Neural cell (in vitro differentiated cells): ENCODE data around the gene HOXB6. TPM values are rescaled to one million over a fixed set of nuclear protein-coding genes. Genes with fewer than 3 reads are reported as not detected.

Experiments
- H2AFZ ChIP-seq: fragments of 200-600, 300-800 bp; sonication (generic), shearing (Covaris generic); 2 replicates; pipeline ENCODE4 v1.6.0; 2014; ENCODE audit warnings: low read depth, mild to moderate bottlenecking, antibody characterized with exemption, low read length, moderate library complexity
- H3F3A ChIP-seq: fragments of 200-600 bp; shearing (Covaris generic); 2 replicates; pipeline ENCODE4 v1.6.1; 2016; ENCODE audit warnings: mild to moderate bottlenecking, moderate library complexity, mixed read lengths, antibody characterized with exemption, low read length; ENCODE audit not compliant: insufficient read depth, poor library complexity, severe bottlenecking
- H3K27ac ChIP-seq: fragments of 200-600, 300-800 bp; sonication (generic), shearing (Covaris generic); 2 replicates; pipeline ENCODE4 v1.5.1; 2014; ENCODE audit warnings: mild to moderate bottlenecking, low read length, moderate library complexity
- H3K27me3 ChIP-seq: fragments of 300-800, 200-600 bp; sonication (generic), shearing (Covaris generic); 2 replicates; pipeline ENCODE4 v1.6.0; 2014; ENCODE audit warnings: mild to moderate bottlenecking, low read depth, low read length, moderate library complexity; ENCODE audit not compliant: insufficient read depth
- H3K36me3 ChIP-seq: fragments of 300-800, 200-600 bp; sonication (generic), shearing (Covaris generic); 2 replicates; pipeline ENCODE4 v1.5.1; 2014; ENCODE audit warnings: mild to moderate bottlenecking, antibody characterized with exemption, low read length, moderate library complexity; ENCODE audit not compliant: insufficient read depth
- H3K4me2 ChIP-seq: fragments of 300-800, 200-600 bp; sonication (generic), shearing (Covaris generic); 2 replicates; pipeline ENCODE4 v1.6.0; 2014; ENCODE audit warnings: mild to moderate bottlenecking, low read length
- H3K4me3 ChIP-seq: fragments of 300-800, 200-600 bp; sonication (generic), shearing (Covaris generic); 2 replicates; pipeline ENCODE4 v1.5.1; 2014; ENCODE audit warnings: mild to moderate bottlenecking, low read length, moderate library complexity
- H3K79me2 ChIP-seq: fragments of 200-600 bp; shearing (Covaris generic); replicated peaks from 2 replicates; pipeline ENCODE4 v1.6.0; 2014; ENCODE audit warnings: mild to moderate bottlenecking, low read length, moderate library complexity; ENCODE audit not compliant: insufficient read depth
- H3K9ac ChIP-seq: fragments of 300-800, 200-600 bp; sonication (generic), shearing (Covaris generic); 2 replicates; pipeline ENCODE4 v1.6.1; 2016; ENCODE audit warnings: mild to moderate bottlenecking, low read length, mixed read lengths
- H3K9me2 ChIP-seq: fragments of 200-600 bp; shearing (Covaris generic); 2 replicates; pipeline ENCODE4 v1.6.1; 2016; ENCODE audit warnings: mild to moderate bottlenecking, low read length, mixed read lengths; ENCODE audit not compliant: insufficient read depth
- H3K9me3 ChIP-seq: fragments of 200-600, 300-800 bp; sonication (generic), shearing (Covaris generic); 2 replicates; pipeline ENCODE4 v1.6.1; 2016; ENCODE audit warnings: mild to moderate bottlenecking, mixed run types, low read length, moderate library complexity, mixed read lengths
- H4K20me1 ChIP-seq: fragments of 200-600 bp; shearing (Covaris generic); 2 replicates; pipeline ENCODE4 v1.6.1; 2016; ENCODE audit warnings: mild to moderate bottlenecking, mixed run types; ENCODE audit not compliant: insufficient read depth
- CTCF ChIP-seq: fragments of 450-650 bp; IDR thresholded peaks from 2 replicates; pipeline ENCODE4 v1.5.1; 2014; ENCODE audit warnings: antibody characterized with exemption, mild to moderate bottlenecking, moderate library complexity; ENCODE audit not compliant: poor library complexity, severe bottlenecking
- EP300 ChIP-seq: fragments of 450-650 bp; conservative IDR thresholded peaks from 2 replicates; pipeline ENCODE4 v1.6.1; 2014; ENCODE audit warnings: antibody characterized with exemption, mild to moderate bottlenecking, moderate library complexity; ENCODE audit not compliant: poor library complexity, severe bottlenecking
- EZH2 ChIP-seq: fragments of 200-600, 300-800 bp; shearing (Covaris generic), sonication (generic); IDR thresholded peaks from 2 replicates; pipeline ENCODE4 v1.6.1; 2014; ENCODE audit warnings: antibody characterized with exemption, low read length, borderline replicate concordance, mild to moderate bottlenecking; ENCODE audit not compliant: insufficient read depth, poor library complexity, severe bottlenecking
- MXI1 ChIP-seq: fragments of 450-650 bp; conservative IDR thresholded peaks from 2 replicates; pipeline ENCODE4 v1.6.1; 2014; ENCODE audit warnings: antibody characterized with exemption, mild to moderate bottlenecking; ENCODE audit not compliant: poor library complexity, severe bottlenecking
- POLR2AphosphoS5 ChIP-seq: IDR thresholded peaks from 2 replicates; pipeline ENCODE4 v1.6.1; 2012
- RAD21 ChIP-seq: fragments of 450-650 bp; conservative IDR thresholded peaks from 2 replicates; pipeline ENCODE4 v1.6.1; 2014; ENCODE audit warnings: antibody characterized with exemption, mild to moderate bottlenecking, moderate library complexity
- REST ChIP-seq: IDR thresholded peaks from 2 replicates; pipeline ENCODE4 v1.6.1; 2012; ENCODE audit warnings: borderline replicate concordance
- SMC3 ChIP-seq: fragments of 450-650 bp; conservative IDR thresholded peaks from 2 replicates; pipeline ENCODE4 v1.6.1; 2014; ENCODE audit warnings: antibody characterized with exemption, mild to moderate bottlenecking, moderate library complexity; ENCODE audit not compliant: poor library complexity
- TAF1 ChIP-seq: IDR thresholded peaks from 2 replicates; pipeline ENCODE4 v1.6.1; 2012; ENCODE audit warnings: low read depth
- polyA plus RNA-seq: library from polyadenylated mRNA; depleted of rRNA; stranded (reverse); fragments of >200 nt; gene quantifications from 2 replicates; pipeline ENCODE4 v1.2.3, GENCODE V29; 2014

HOXB6 gene
- polyA plus RNA-seq, 1 donor from 2014 or later: not detected

GRCh38 chr17:48632579-48633265, 27.9 kb upstream of the HOXB6 start:
- Histone ChIP-seq H4K20me1 (no peaks in the 10 kb centered on the region), H3K9me2 (no peaks in the 10 kb centered on the region), H3K4me2 (no peak overlapping the region), H3K27ac (no peak overlapping the region), H3K27me3 (peaks cover 100% of the 10 kb centered on the region), H3K9me3 (no peaks in the 10 kb centered on the region), H3F3A (no peaks in the 10 kb centered on the region), H2AFZ (no peak overlapping the region), H3K9ac (no peak overlapping the region), H3K36me3 (no peaks in the 10 kb centered on the region), H3K79me2 (no peaks in the 10 kb centered on the region), H3K4me3 (no peak overlapping the region)
- TF ChIP-seq SMC3 (no peak), TAF1 (no peak), EZH2 (no peak), EP300 (no peak), RAD21 (no peak), POLR2AphosphoS5 (no peak), MXI1 (no peak)

GRCh38 chr17:48631693-48632578, 27.1 kb upstream of the HOXB6 start:
- Histone ChIP-seq H3K9me3 (no peaks in the 10 kb centered on the region), H3K36me3 (no peaks in the 10 kb centered on the region), H4K20me1 (no peaks in the 10 kb centered on the region), H3K27me3 (peaks cover 100% of the 10 kb centered on the region), H3K4me3 (no peak overlapping the region), H3K79me2 (no peaks in the 10 kb centered on the region), H3K27ac (no peak overlapping the region), H3F3A (no peaks in the 10 kb centered on the region), H3K4me2 (no peak overlapping the region), H3K9ac (no peak overlapping the region), H2AFZ (no peak overlapping the region), H3K9me2 (no peaks in the 10 kb centered on the region)
- no peak for TF ChIP-seq RAD21
- TF ChIP-seq CTCF: no peak
- no peak for TF ChIP-seq TAF1
- TF ChIP-seq POLR2AphosphoS5: no peak
- no peak for TF ChIP-seq MXI1
- TF ChIP-seq SMC3: no peak
- no peak for TF ChIP-seq EZH2
- TF ChIP-seq EP300: no peak

- Histone ChIP-seq H3K9me2 (no peaks in the 10 kb centered on the region), H3K4me2 (no peak overlapping the region), H3K27me3 (peaks cover 100% of the 10 kb centered on the region), H3K36me3 (no peaks in the 10 kb centered on the region), H2AFZ (no peak overlapping the region), H3K9me3 (no peaks in the 10 kb centered on the region), H4K20me1 (no peaks in the 10 kb centered on the region), H3F3A (no peaks in the 10 kb centered on the region), H3K79me2 (no peaks in the 10 kb centered on the region), H3K27ac (no peak overlapping the region), H3K9ac (no peak overlapping the region), H3K4me3 (no peak overlapping the region)
- TF ChIP-seq EP300: no peak
- TF ChIP-seq CTCF: no peak
- no peak for TF ChIP-seq REST
Observed at GRCh38 chr17:48630925-48631692, 26.3 kb upstream of the HOXB6 start.
